GM23338 (cell line): ENCODE measurements around the gene ADAM15. TPM values are rescaled to one million over a fixed set of nuclear protein-coding genes. Genes with fewer than 3 reads are reported as not detected.

Experiments
- ATAC-seq: fragments of 200-7000 bp; cut with Tn5 transposase; 3 replicates; pipeline ENCODE4 v1.9.1; 2020
- DNase-seq: peaks from one replicate; pipeline ENCODE4 v3.0.0-alpha.2; 2015; ENCODE audit warnings: low spot score
- H2AFZ ChIP-seq: fragments of 200-600 bp; sonication (generic); 2 replicates; pipeline ENCODE4 v1.8.0; 2016; ENCODE audit warnings: antibody characterized with exemption, mild to moderate bottlenecking, moderate library complexity
- H3F3A ChIP-seq: fragments of 200-600 bp; sonication (generic); replicated peaks from 2 replicates; pipeline ENCODE4 v1.8.0; 2017; ENCODE audit warnings: antibody characterized with exemption, mixed run types, low read depth
- H3K27ac ChIP-seq: fragments of 200-600 bp; sonication (generic); 2 replicates; pipeline ENCODE4 v1.6.1; 2016; ENCODE audit warnings: low read depth
- H3K27me3 ChIP-seq: fragments of 200-600 bp; sonication (generic); 2 replicates; pipeline ENCODE4 v1.8.0; 2016; ENCODE audit warnings: mild to moderate bottlenecking, mixed run types, moderate library complexity; ENCODE audit not compliant: insufficient read depth
- H3K36me3 ChIP-seq: fragments of 200-600 bp; sonication (generic); 2 replicates; pipeline ENCODE4 v1.8.0; 2016; ENCODE audit warnings: mild to moderate bottlenecking; ENCODE audit not compliant: insufficient read depth
- H3K4me1 ChIP-seq: fragments of 200-600 bp; sonication (generic); 2 replicates; pipeline ENCODE4 v1.8.0; 2016; ENCODE audit warnings: mild to moderate bottlenecking, moderate library complexity; ENCODE audit not compliant: insufficient read depth
- H3K4me2 ChIP-seq: fragments of 200-600 bp; sonication (generic); 2 replicates; pipeline ENCODE4 v1.7.1; 2017; ENCODE audit warnings: mixed run types
- H3K4me3 ChIP-seq: fragments of 200-600 bp; sonication (generic); 2 replicates; pipeline ENCODE4 v1.6.1; 2016; ENCODE audit warnings: mixed run types
- H3K79me2 ChIP-seq: fragments of 200-600 bp; sonication (generic); replicated peaks from 2 replicates; pipeline ENCODE4 v1.8.0; 2017; ENCODE audit warnings: mild to moderate bottlenecking; ENCODE audit not compliant: insufficient read depth
- H3K9me2 ChIP-seq: fragments of 200-600 bp; sonication (generic); 2 replicates; pipeline ENCODE4 v1.8.0; 2017; ENCODE audit not compliant: insufficient read depth
- H4K20me1 ChIP-seq: fragments of 200-600 bp; sonication (generic); replicated peaks from 2 replicates; pipeline ENCODE4 v1.8.0; 2017; ENCODE audit warnings: mild to moderate bottlenecking; ENCODE audit not compliant: insufficient read depth
- H3K27ac Mint-ChIP-seq: 2 replicates; pipeline ENCODE4 v1.8.0; 2020; ENCODE audit warnings: inconsistent platforms, mild to moderate bottlenecking, moderate library complexity, mixed read lengths
- H3K27me3 Mint-ChIP-seq: 3 replicates; pipeline ENCODE4 v1.8.0; 2022; ENCODE audit warnings: low read depth, mild to moderate bottlenecking, moderate library complexity, mixed read lengths, inconsistent platforms; ENCODE audit not compliant: insufficient read depth, poor library complexity
- H3K36me3 Mint-ChIP-seq: 3 replicates; pipeline ENCODE4 v1.8.0; 2021; ENCODE audit warnings: low read depth, mild to moderate bottlenecking, inconsistent platforms, moderate library complexity, mixed read lengths
- H3K4me1 Mint-ChIP-seq: 3 replicates; pipeline ENCODE4 v1.8.0; 2020; ENCODE audit warnings: mild to moderate bottlenecking, inconsistent platforms, mixed read lengths
- H3K4me3 Mint-ChIP-seq: 3 replicates; pipeline ENCODE4 v1.8.0; 2021; ENCODE audit warnings: moderate library complexity, mild to moderate bottlenecking, inconsistent platforms, mixed read lengths
- H3K9me3 Mint-ChIP-seq: 3 replicates; pipeline ENCODE4 v1.8.0; 2020; ENCODE audit warnings: moderate library complexity, mild to moderate bottlenecking, inconsistent platforms, mixed read lengths
- CREB1 ChIP-seq: fragments of 250-450 bp; sonication (Bioruptor Pico); IDR thresholded peaks from 2 replicates; pipeline ENCODE4 v1.5.0; 2020; ENCODE audit warnings: low read depth, mild to moderate bottlenecking, moderate library complexity
- ETS1 ChIP-seq: IDR thresholded peaks from 2 replicates; pipeline ENCODE4 v1.6.1; 2016; ENCODE audit warnings: antibody characterized with exemption
- EZH2 ChIP-seq: fragments of 200-600 bp; sonication (generic); IDR thresholded peaks from one replicate; pipeline ENCODE4 v1.8.0; 2017; ENCODE audit warnings: antibody characterized with exemption, mild to moderate bottlenecking, low read depth; ENCODE audit not compliant: unreplicated experiment
- EZH2phosphoT487 ChIP-seq: fragments of 200-600 bp; sonication (generic); IDR thresholded peaks from one replicate; pipeline ENCODE4 v1.8.1; 2018; ENCODE audit warnings: antibody characterized with exemption; ENCODE audit not compliant: unreplicated experiment
- JUNB ChIP-seq: IDR thresholded peaks from one replicate; pipeline ENCODE4 v1.6.1; 2016; ENCODE audit warnings: antibody characterized with exemption; ENCODE audit not compliant: unreplicated experiment
- NANOG ChIP-seq: IDR thresholded peaks from 2 replicates; pipeline ENCODE4 v1.6.1; 2016; ENCODE audit warnings: antibody characterized with exemption, borderline replicate concordance
- POLR2AphosphoS5 ChIP-seq: IDR thresholded peaks from 2 replicates; pipeline ENCODE4 v1.6.1; 2016; ENCODE audit warnings: antibody characterized with exemption, low read depth
- REST ChIP-seq: IDR thresholded peaks from one replicate; pipeline ENCODE4 v1.6.1; 2018; ENCODE audit warnings: antibody characterized with exemption; ENCODE audit not compliant: unreplicated experiment
- STAT1 ChIP-seq: IDR thresholded peaks from one replicate; pipeline ENCODE4 v1.6.1; 2016; ENCODE audit warnings: antibody characterized with exemption; ENCODE audit not compliant: unreplicated experiment
- ZNF114 ChIP-seq: fragments of 250-450 bp; sonication (Bioruptor Pico); IDR thresholded peaks from 2 replicates; pipeline ENCODE4 v1.5.0; 2020; ENCODE audit warnings: mild to moderate bottlenecking, moderate library complexity
- ZNF331 ChIP-seq: fragments of 250-450 bp; sonication (Bioruptor Pico); IDR thresholded peaks from 2 replicates; pipeline ENCODE4 v1.5.0; 2020; ENCODE audit warnings: low read depth, mild to moderate bottlenecking, moderate library complexity
- polyA plus RNA-seq: library from polyadenylated mRNA; unstranded; fragments of >200 nt; fragmentation: Nextera tagmentation; extraction: Ambion mirVana; gene quantifications from 2 replicates; pipeline ENCODE4 v1.2.1, GENCODE V29; 2016
- total RNA-seq: library from RNA; depleted of rRNA; stranded (reverse); fragments of >200 nt; shearing (Covaris generic); gene quantifications from 2 replicates; pipeline ENCODE4 v1.2.3, GENCODE V29; 2014
- TF ChIP-seq, protein P1 (sequence below), 2 experiments: fragments of 200-600 bp in 1 of 2; sonication (generic) in 1 of 2; conservative IDR thresholded peaks; 2 replicates each; pipeline versions ENCODE4 v1.5.1 to v1.6.1; 2016 to 2017; ENCODE audit warnings: antibody characterized with exemption in 2 of 2, low read depth in 2 of 2, mild to moderate bottlenecking in 2 of 2, moderate library complexity in 1 of 2
- TF ChIP-seq, protein P2 (sequence below): fragments of 250-450 bp; sonication (Bioruptor Pico); IDR thresholded peaks from 2 replicates; pipeline ENCODE4 v1.5.0; 2020; ENCODE audit warnings: mild to moderate bottlenecking, moderate library complexity

The ADAM15 gene
- total and polyA plus RNA-seq, 2 experiments from 2014 or later, result 24.2 to 31.1 TPM

DNA sequence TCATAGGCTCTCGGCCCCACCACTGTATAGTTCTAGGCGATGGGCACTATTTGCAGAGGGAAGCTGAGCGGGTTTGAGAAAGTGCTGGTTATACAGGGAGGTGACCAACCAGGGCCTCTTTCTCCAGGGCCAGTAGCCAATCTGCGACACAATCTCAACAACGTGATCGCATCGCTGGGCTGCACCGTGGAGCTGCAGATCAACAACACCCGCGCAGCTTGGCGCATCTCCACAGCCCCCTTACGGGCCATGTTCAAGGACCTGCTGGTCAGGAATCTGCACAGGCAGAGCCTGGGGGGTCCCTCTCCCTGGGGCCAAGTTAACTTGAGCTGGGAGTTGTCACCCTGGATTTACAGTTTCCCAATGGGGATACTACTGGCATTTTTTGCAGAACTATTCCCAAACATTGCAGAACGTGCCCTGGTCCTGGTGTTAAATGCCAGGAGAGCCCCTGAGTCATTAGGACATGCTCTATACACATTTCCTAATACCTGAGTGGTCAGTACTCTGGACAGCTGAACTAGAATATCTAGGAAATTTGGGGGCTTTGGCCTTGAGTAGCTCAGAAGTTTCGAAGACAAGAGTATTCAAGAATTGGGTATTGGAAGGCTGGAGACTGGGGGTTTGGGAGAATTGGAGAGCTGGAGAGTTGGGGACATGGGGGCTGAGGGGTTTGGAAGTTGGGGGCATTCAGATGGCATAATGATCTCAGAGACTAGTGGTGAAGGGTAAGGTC, 10.6 kb upstream of the ADAM15 start:
- H3K27me3 ChIP-seq, result no peaks in the 10 kb centered on the region
- no peak overlapping the region for H3K4me3 ChIP-seq
- no peaks in the 10 kb centered on the region for H3K9me2 ChIP-seq
- no peak overlapping the region for H3K27ac ChIP-seq
- 0 out of 2 replicates have a peak, but pooled peaks cover 3% of the 10 kb centered on the region for H3F3A ChIP-seq
- H3K4me3 Mint-ChIP-seq, result no peak overlapping the region
- no peak for DNase-seq
- no peaks in the 10 kb centered on the region for H3K36me3 Mint-ChIP-seq
- H3K9me3 Mint-ChIP-seq, result no peaks in the 10 kb centered on the region
- peaks cover 11% of the 10 kb centered on the region for H3K4me1 Mint-ChIP-seq
- H3K4me1 ChIP-seq, result no peaks in the 10 kb centered on the region
- no peak overlapping the region for H3K4me2 ChIP-seq
- H2AFZ ChIP-seq, result no peak overlapping the region
- TF ChIP-seq CREB1 (CRISPR knock-in tag) (no peak), POLR2AphosphoS5 (no peak), STAT1 (no peak), ZNF114 (CRISPR knock-in tag) (no peak), NANOG (no peak), JUNB (no peak), EZH2 (no peak), ETS1 (no peak), ZNF331 (CRISPR knock-in tag) (no peak), REST (no peak), EZH2phosphoT487 (no peak)
- TF ChIP-seq, protein P1, sequence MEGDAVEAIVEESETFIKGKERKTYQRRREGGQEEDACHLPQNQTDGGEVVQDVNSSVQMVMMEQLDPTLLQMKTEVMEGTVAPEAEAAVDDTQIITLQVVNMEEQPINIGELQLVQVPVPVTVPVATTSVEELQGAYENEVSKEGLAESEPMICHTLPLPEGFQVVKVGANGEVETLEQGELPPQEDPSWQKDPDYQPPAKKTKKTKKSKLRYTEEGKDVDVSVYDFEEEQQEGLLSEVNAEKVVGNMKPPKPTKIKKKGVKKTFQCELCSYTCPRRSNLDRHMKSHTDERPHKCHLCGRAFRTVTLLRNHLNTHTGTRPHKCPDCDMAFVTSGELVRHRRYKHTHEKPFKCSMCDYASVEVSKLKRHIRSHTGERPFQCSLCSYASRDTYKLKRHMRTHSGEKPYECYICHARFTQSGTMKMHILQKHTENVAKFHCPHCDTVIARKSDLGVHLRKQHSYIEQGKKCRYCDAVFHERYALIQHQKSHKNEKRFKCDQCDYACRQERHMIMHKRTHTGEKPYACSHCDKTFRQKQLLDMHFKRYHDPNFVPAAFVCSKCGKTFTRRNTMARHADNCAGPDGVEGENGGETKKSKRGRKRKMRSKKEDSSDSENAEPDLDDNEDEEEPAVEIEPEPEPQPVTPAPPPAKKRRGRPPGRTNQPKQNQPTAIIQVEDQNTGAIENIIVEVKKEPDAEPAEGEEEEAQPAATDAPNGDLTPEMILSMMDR (conservative IDR thresholded peaks at IDR 0.05; ENCODE audit: low read depth in 2 of 2), result no peak
- TF ChIP-seq, protein P2, sequence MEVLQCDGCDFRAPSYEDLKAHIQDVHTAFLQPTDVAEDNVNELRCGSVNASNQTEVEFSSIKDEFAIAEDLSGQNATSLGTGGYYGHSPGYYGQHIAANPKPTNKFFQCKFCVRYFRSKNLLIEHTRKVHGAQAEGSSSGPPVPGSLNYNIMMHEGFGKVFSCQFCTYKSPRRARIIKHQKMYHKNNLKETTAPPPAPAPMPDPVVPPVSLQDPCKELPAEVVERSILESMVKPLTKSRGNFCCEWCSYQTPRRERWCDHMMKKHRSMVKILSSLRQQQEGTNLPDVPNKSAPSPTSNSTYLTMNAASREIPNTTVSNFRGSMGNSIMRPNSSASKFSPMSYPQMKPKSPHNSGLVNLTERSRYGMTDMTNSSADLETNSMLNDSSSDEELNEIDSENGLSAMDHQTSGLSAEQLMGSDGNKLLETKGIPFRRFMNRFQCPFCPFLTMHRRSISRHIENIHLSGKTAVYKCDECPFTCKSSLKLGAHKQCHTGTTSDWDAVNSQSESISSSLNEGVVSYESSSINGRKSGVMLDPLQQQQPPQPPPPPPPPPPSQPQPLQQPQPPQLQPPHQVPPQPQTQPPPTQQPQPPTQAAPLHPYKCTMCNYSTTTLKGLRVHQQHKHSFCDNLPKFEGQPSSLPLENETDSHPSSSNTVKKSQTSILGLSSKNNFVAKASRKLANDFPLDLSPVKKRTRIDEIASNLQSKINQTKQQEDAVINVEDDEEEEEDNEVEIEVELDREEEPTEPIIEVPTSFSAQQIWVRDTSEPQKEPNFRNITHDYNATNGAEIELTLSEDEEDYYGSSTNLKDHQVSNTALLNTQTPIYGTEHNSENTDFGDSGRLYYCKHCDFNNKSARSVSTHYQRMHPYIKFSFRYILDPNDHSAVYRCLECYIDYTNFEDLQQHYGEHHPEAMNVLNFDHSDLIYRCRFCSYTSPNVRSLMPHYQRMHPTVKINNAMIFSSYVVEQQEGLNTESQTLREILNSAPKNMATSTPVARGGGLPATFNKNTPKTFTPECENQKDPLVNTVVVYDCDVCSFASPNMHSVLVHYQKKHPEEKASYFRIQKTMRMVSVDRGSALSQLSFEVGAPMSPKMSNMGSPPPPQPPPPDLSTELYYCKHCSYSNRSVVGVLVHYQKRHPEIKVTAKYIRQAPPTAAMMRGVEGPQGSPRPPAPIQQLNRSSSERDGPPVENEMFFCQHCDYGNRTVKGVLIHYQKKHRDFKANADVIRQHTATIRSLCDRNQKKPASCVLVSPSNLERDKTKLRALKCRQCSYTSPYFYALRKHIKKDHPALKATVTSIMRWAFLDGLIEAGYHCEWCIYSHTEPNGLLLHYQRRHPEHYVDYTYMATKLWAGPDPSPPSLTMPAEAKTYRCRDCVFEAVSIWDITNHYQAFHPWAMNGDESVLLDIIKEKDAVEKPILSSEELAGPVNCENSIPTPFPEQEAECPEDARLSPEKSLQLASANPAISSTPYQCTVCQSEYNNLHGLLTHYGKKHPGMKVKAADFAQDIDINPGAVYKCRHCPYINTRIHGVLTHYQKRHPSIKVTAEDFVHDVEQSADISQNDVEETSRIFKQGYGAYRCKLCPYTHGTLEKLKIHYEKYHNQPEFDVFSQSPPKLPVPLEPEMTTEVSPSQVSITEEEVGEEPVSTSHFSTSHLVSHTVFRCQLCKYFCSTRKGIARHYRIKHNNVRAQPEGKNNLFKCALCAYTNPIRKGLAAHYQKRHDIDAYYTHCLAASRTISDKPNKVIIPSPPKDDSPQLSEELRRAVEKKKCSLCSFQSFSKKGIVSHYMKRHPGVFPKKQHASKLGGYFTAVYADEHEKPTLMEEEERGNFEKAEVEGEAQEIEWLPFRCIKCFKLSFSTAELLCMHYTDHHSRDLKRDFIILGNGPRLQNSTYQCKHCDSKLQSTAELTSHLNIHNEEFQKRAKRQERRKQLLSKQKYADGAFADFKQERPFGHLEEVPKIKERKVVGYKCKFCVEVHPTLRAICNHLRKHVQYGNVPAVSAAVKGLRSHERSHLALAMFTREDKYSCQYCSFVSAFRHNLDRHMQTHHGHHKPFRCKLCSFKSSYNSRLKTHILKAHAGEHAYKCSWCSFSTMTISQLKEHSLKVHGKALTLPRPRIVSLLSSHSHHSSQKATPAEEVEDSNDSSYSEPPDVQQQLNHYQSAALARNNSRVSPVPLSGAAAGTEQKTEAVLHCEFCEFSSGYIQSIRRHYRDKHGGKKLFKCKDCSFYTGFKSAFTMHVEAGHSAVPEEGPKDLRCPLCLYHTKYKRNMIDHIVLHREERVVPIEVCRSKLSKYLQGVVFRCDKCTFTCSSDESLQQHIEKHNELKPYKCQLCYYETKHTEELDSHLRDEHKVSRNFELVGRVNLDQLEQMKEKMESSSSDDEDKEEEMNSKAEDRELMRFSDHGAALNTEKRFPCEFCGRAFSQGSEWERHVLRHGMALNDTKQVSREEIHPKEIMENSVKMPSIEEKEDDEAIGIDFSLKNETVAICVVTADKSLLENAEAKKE (CRISPR knock-in tag), result no peak
- H3K27ac Mint-ChIP-seq, result no peak overlapping the region
- ATAC-seq, result no peak
- H3K27me3 Mint-ChIP-seq, result peaks cover 15% of the 10 kb centered on the region
- H3K36me3 ChIP-seq, result no peaks in the 10 kb centered on the region
- no peaks in the 10 kb centered on the region for H3K79me2 ChIP-seq
- H4K20me1 ChIP-seq, result no peaks in the 10 kb centered on the region
